ENCODE data around the gene RHOG.

DNA sequence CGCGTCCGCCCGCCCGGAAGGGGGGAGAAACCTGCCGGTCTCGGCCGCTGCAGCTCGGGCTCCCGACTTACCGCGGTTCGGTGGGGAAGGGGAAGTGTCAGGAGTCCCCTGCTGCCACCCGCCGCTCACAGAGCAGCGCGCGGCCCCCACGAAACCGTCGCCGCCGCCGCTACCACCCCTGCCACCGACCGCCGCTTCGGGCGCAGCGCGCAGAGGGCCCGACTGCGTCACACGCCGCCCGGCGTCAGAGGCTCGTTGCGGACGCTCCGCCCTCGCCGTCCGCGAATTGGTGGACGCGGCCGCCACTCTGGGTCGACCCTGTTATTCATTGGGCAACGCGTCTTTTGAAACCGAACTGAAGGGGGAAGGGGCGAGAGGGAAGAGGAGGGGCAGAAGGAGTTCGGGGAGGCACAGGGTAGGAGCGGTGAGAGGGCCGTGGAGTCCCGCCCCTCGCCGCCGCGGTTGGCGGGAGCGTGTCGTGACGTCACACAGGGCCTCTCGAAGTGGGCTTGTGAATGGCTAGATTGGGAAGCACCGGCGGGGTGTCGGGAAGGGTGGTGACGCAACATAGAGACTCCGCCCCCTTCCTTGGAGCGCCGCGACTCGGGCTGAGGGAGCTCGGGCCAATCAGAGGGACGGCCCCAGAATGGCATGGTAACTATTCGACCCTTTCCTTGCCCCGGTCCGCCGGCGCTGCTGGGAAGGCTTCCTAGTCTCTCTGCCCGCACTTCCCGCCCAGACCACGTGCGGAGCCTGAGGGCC lies 43.2 kb downstream of the RHOG start, which contains the start of gene NUP98:
- TF ChIP-seq, protein P1, sequence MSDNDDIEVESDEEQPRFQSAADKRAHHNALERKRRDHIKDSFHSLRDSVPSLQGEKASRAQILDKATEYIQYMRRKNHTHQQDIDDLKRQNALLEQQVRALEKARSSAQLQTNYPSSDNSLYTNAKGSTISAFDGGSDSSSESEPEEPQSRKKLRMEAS (IDR thresholded peaks at IDR 0.05) = peak; percentile 99
- TF ChIP-seq, protein P2, sequence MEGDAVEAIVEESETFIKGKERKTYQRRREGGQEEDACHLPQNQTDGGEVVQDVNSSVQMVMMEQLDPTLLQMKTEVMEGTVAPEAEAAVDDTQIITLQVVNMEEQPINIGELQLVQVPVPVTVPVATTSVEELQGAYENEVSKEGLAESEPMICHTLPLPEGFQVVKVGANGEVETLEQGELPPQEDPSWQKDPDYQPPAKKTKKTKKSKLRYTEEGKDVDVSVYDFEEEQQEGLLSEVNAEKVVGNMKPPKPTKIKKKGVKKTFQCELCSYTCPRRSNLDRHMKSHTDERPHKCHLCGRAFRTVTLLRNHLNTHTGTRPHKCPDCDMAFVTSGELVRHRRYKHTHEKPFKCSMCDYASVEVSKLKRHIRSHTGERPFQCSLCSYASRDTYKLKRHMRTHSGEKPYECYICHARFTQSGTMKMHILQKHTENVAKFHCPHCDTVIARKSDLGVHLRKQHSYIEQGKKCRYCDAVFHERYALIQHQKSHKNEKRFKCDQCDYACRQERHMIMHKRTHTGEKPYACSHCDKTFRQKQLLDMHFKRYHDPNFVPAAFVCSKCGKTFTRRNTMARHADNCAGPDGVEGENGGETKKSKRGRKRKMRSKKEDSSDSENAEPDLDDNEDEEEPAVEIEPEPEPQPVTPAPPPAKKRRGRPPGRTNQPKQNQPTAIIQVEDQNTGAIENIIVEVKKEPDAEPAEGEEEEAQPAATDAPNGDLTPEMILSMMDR (IDR thresholded peaks at IDR 0.05) = no peak
- TF ChIP-seq TP53 (CRISPR knock-in tag; IDR thresholded peaks at IDR 0.05) = no peak; the same call in 1 of the 2 replicates
- TF ChIP-seq JUN (IDR thresholded peaks at IDR 0.05) = peak; percentile 44 to 92; a peak in 4 of 5 replicates
